A549 (cell line): ENCODE results near the gene KLHL13. TPM values are rescaled to one million over a fixed set of nuclear protein-coding genes. Genes with fewer than 3 reads are reported as not detected.

ENCODE experiments used
- ATAC-seq, 2 experiments: fragments of 200-7000 bp in 1 of 2; fragments of >200 bp in 1 of 2; cut with Nextera tagmentation in 1 of 2; cut with Tn5 transposase in 1 of 2; 3 replicates each; pipeline versions ENCODE4 v1.8.0 to v1.9.1; 2018 to 2020; ENCODE audit warnings: mild to moderate bottlenecking in 1 of 2, moderate library complexity in 1 of 2
- CTCF ChIA-PET: fragments of 300-600 bp; sonication (Branson Sonifier 250); formaldehyde crosslinking; extraction: SDS; loops from one replicate; lab custom pipeline; 2021; ENCODE audit warnings: antibody characterized with exemption, inconsistent platforms; lab: Yijun Ruan, JAX
- POLR2A ChIA-PET: fragments of 350-600 bp; formaldehyde crosslinking; extraction: SDS; loops from one replicate; lab custom pipeline; 2021; ENCODE audit warnings: antibody characterized with exemption, inconsistent platforms; lab: Yijun Ruan, JAX
- DNase-seq, 2 experiments: peaks; one replicate each; pipeline versions ENCODE4 v3.0.0 to v3.0.0-alpha.2; 2011 to 2016; ENCODE audit warnings: low read depth in 1 of 2, low spot score in 1 of 2
- FAIRE-seq: peaks from 2 replicates; lab custom pipeline; 2011; peaks lifted over from hg19 to GRCh38; lab: Jason Lieb, UNC
- H3K27ac ChIP-seq, 2 experiments: fragments of >200 bp; sonication (Bioruptor Twin); formaldehyde crosslinking; 3 replicates each; pipeline ENCODE4 v1.5.1; 2016 to 2017
- H3K4me1 ChIP-seq: fragments of >200 bp; sonication (Bioruptor Twin); formaldehyde crosslinking; 3 replicates; pipeline ENCODE4 v1.6.1; 2016
- H3K4me2 ChIP-seq: fragments of >200 bp; sonication (Bioruptor Twin); formaldehyde crosslinking; 3 replicates; pipeline ENCODE4 v1.6.1; 2016
- H3K4me3 ChIP-seq: fragments of >200 bp; sonication (Bioruptor Twin); formaldehyde crosslinking; 3 replicates; pipeline ENCODE4 v1.5.1; 2016
- H3K9me3 ChIP-seq: fragments of >200 bp; sonication (Bioruptor Twin); formaldehyde crosslinking; 3 replicates; pipeline ENCODE4 v1.6.1; 2016
- ATOH8 ChIP-seq: fragments of 250-450 bp; sonication (Bioruptor Pico); IDR thresholded peaks from 2 replicates; pipeline ENCODE4 v1.5.0; 2020; ENCODE audit warnings: low read depth, mild to moderate bottlenecking, moderate library complexity
- BCL3 ChIP-seq: fragments of >200 bp; sonication (Bioruptor Twin); formaldehyde crosslinking; IDR thresholded peaks from 3 replicates; pipeline ENCODE4 v1.6.1; 2016
- CBX2 ChIP-seq: fragments of 200-600 bp; sonication (generic); IDR thresholded peaks from 2 replicates; pipeline ENCODE4 v1.6.1; 2016; ENCODE audit warnings: low read depth, mild to moderate bottlenecking, borderline replicate concordance
- CBX8 ChIP-seq: fragments of 200-600 bp; sonication (generic); IDR thresholded peaks from 2 replicates; pipeline ENCODE4 v1.6.1; 2016
- CHD4 ChIP-seq: fragments of 200-600 bp; sonication (generic); IDR thresholded peaks from 2 replicates; pipeline ENCODE4 v1.6.1; 2016; ENCODE audit warnings: antibody characterized with exemption, mild to moderate bottlenecking, borderline replicate concordance
- EHF ChIP-seq: fragments of 250-450 bp; sonication (Bioruptor Pico); IDR thresholded peaks from 2 replicates; pipeline ENCODE4 v1.5.0; 2020; ENCODE audit warnings: mild to moderate bottlenecking
- EP300 ChIP-seq, 2 experiments: fragments of >200 bp; sonication (Bioruptor Twin); formaldehyde crosslinking; IDR thresholded peaks; 2 replicates in 1 of 2; 3 replicates in 1 of 2; pipeline ENCODE4 v1.6.1; 2016 to 2017
- KDM1A ChIP-seq: fragments of 200-600 bp; sonication (generic); IDR thresholded peaks from 2 replicates; pipeline ENCODE4 v1.6.1; 2016; ENCODE audit warnings: low read depth, mild to moderate bottlenecking
- KDM5A ChIP-seq: fragments of 200-600 bp; sonication (generic); IDR thresholded peaks from 2 replicates; pipeline ENCODE4 v1.6.1; 2016; ENCODE audit warnings: antibody characterized with exemption, mild to moderate bottlenecking
- MAFK ChIP-seq: fragments of 450-650 bp; IDR thresholded peaks from 2 replicates; pipeline ENCODE4 v1.6.1; 2014; ENCODE audit not compliant: partially characterized antibody
- MYC ChIP-seq: IDR thresholded peaks from 2 replicates; pipeline ENCODE4 v1.6.1; 2012; ENCODE audit warnings: mild to moderate bottlenecking, inconsistent platforms, low read length, improper control_type of control experiment, borderline replicate concordance
- POLR2A ChIP-seq: IDR thresholded peaks from 2 replicates; pipeline ENCODE4 v1.6.1; 2012; ENCODE audit warnings: mild to moderate bottlenecking, low read length
- WGBS: methylation state at CpG from one replicate; pipeline ENCODE4 v1.1.6; 2017; ENCODE audit errors: missing lambda C conversion rate; 5-methylcytosine and 5-hydroxymethylcytosine counted together
- polyA plus RNA-seq, 4 experiments: library from polyadenylated mRNA; depleted of rRNA in 3 of 4; stranded (reverse); fragments of >200 nt; fragmentation: RNase III in 1 of 4; extraction: RNeasy Plus Mini Kit Qiagen cat#74134 plus additional on column Dnase treatment in 1 of 4; gene quantifications; 2 replicates in 3 of 4; 3 replicates in 1 of 4; pipeline ENCODE4 v1.2.3, GENCODE V29; 2011 to 2017
- small RNA-seq, 6 experiments: library from RNA; depleted of rRNA; stranded (forward); fragments of <200 nt; gene quantifications; one replicate each; pipeline ENCODE3, GENCODE V24; 2012

KLHL13 gene
- polyA plus RNA-seq, 2 of the 4 experiments (the other 2 are of a cell fraction), result 0.76 to 1.0 TPM

- TF ChIP-seq POLR2A (no peak), CBX8 (no peak), KDM5A (no peak)
- CTCF ChIA-PET, result no interaction called here
- H3K4me3 ChIP-seq, result no peak overlapping the region
- no peak for FAIRE-seq
- no peak for DNase-seq
- H3K4me1 ChIP-seq, result no peaks in the 10 kb centered on the region
- no peaks in the 10 kb centered on the region for H3K9me3 ChIP-seq
- no peak overlapping the region for H3K27ac ChIP-seq
- no peak overlapping the region for H3K4me2 ChIP-seq
- no peak for ATAC-seq
- POLR2A ChIA-PET, result no interaction called here
- 6% methylated on average over 2 of the region's 2 CpGs for WGBS
Measured at GRCh38 chrX:117854806-117855205, 261.8 kb downstream of the KLHL13 start.

GRCh38 chrX:117851025-117851424 is 265.6 kb downstream of the KLHL13 start:
- H3K4me2 ChIP-seq, result no peak overlapping the region
- no peak for ATAC-seq
- POLR2A ChIA-PET, result no interaction called here
- no peak for TF ChIP-seq CBX2
- TF ChIP-seq MAFK, result no peak
- TF ChIP-seq ATOH8 (CRISPR knock-in tag), result no peak
- no peak for TF ChIP-seq EP300 (IDR thresholded peaks at IDR 0.05)
- TF ChIP-seq KDM1A, result no peak
- no peak for TF ChIP-seq MYC
- no peak for TF ChIP-seq BCL3
- no peak for TF ChIP-seq CHD4
- TF ChIP-seq EHF (CRISPR knock-in tag), result no peak
- TF ChIP-seq, all 56 proteins: peak for 0
- CTCF ChIA-PET, result no interaction called here
- DNase-seq (no peak), FAIRE-seq (peak; percentile 56)
- no peaks in the 10 kb centered on the region for H3K9me3 ChIP-seq
- H3K4me3 ChIP-seq, result no peak overlapping the region
- H3K4me1 ChIP-seq, result no peaks in the 10 kb centered on the region
- no peak overlapping the region for H3K27ac ChIP-seq
- WGBS, result 4% methylated on average over 2 of the region's 2 CpGs

Small RNAs within 50 kb of the gene (small RNA-seq; reads per million reads assigned to genes)
- 0 reads per million in 6 experiments for gene RF00019
- gene TUBB4BP3, result 0 reads per million in 6 experiments

Other genes with a start within 250 kb of the KLHL13 start
- 15.7 and 22.1 TPM in 2 replicates for gene WDR44, start 229.3 kb upstream of the KLHL13 start, polyA plus RNA-seq (2011; rRNA removed)
- gene WDR44, start 229.3 kb upstream of the KLHL13 start, polyA plus RNA-seq (2017; fragmentation: RNase III; extraction: RNeasy Plus Mini Kit Qiagen cat#74134 plus additional on column Dnase treatment), result 9.9 to 10.2 TPM (median 10.2 TPM) in 3 replicates